H1 (cell line): Measurements from ENCODE around the gene CCDC88A.

Source experiments
- EZH2 ChIP-seq: fragments of 200-600 bp; sonication (generic); IDR thresholded peaks from 2 replicates; pipeline ENCODE4 v1.7.1; 2012; ENCODE audit warnings: low read depth, mild to moderate bottlenecking, moderate library complexity, low read length, inconsistent platforms; ENCODE audit not compliant: severe bottlenecking
- POLR2AphosphoS5 ChIP-seq: IDR thresholded peaks from 2 replicates; pipeline ENCODE4 v1.6.1; 2011; ENCODE audit warnings: low read depth, low read length

DNA sequence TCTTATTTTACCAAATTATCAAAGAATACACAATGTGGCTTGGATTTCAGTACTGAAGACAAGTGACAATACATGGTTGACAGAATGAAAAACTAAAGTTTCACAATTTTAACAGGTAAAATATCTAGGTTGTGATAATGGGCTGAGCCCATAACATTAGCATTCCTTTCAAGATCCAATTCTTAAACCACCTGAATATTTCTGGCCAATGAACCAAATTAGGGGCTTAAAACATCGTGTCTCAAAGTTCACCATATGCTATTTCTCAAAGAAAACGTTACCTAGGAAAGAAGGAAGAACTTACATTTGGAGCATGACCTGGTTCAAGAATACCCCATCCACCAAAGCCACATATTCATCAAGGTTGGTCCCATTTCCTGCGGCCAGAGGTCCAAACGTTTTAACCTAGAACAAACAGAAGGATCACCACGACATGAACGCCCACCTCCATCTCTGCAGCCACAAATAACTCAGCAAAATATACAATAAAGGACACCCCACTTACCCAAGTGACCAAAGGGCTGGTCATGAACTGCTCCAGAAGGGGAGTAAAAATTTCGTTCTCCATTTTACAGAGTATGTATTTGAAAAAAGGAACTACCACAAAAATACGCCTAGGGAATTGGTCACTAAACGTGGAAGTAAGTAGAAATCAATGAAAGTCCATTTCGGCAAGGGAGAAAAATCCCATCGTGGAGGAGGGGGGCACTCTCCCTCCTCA, 984 bp downstream of the CCDC88A start:
- TF ChIP-seq POLR2AphosphoS5 (no peak), EZH2 (no peak)
